ENCODE measurements around the gene SYT13.

DNA sequence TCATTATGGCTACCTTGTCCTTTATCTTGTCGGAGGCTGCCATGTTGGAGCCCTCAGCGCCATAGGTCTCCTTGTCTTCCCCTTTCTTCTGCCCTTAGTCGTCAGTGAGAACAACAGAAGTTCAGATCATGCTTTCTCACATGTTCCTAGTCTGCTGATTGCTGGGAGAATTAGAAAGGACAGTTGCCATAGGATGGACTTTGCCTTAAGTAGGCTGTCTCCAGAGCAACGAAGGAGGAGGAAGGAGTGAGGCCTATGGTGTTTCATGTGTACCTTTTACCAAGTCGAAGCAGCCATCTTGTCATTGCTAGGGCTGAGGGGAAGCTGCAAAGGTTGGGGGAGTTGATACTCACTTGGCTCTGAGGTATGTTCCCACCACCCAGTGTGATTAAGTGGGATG, 62.6 kb downstream of the SYT13 start:
- TF ChIP-seq POLR2A (IDR thresholded peaks at IDR 0.05) = no peak
- TF ChIP-seq, protein P1, sequence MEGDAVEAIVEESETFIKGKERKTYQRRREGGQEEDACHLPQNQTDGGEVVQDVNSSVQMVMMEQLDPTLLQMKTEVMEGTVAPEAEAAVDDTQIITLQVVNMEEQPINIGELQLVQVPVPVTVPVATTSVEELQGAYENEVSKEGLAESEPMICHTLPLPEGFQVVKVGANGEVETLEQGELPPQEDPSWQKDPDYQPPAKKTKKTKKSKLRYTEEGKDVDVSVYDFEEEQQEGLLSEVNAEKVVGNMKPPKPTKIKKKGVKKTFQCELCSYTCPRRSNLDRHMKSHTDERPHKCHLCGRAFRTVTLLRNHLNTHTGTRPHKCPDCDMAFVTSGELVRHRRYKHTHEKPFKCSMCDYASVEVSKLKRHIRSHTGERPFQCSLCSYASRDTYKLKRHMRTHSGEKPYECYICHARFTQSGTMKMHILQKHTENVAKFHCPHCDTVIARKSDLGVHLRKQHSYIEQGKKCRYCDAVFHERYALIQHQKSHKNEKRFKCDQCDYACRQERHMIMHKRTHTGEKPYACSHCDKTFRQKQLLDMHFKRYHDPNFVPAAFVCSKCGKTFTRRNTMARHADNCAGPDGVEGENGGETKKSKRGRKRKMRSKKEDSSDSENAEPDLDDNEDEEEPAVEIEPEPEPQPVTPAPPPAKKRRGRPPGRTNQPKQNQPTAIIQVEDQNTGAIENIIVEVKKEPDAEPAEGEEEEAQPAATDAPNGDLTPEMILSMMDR (IDR thresholded peaks at IDR 0.05) = no peak
